HEK293 (cell line): ENCODE results near the gene TRAPPC6A.

ENCODE experiments used
- CTCF ChIA-PET: fragments of 350-600 bp; formaldehyde crosslinking; extraction: SDS; loops from one replicate; lab custom pipeline; 2021; ENCODE audit warnings: antibody characterized with exemption; lab: Yijun Ruan, JAX
- POLR2A ChIA-PET: fragments of 300-600 bp; formaldehyde crosslinking; extraction: SDS; loops from one replicate; lab custom pipeline; 2020; ENCODE audit warnings: antibody characterized with exemption, inconsistent platforms; lab: Yijun Ruan, JAX
- H3K27ac ChIP-seq: fragments of 200-500 bp; sonication (Bioruptor generic); 2 replicates; pipeline ENCODE4 v1.5.1; 2014; ENCODE audit warnings: low read depth, low read length, control low read depth, inconsistent platforms; ENCODE audit errors: extremely low read depth
- H3K36me3 ChIP-seq, 2 experiments: fragments of 200-500 bp in 1 of 2; sonication (Bioruptor generic) in 1 of 2; 1 replicate in 1 of 2; 2 replicates in 1 of 2; pipeline ENCODE4 v1.5.1; 2014 to 2017; ENCODE audit warnings: inconsistent platforms in 2 of 2, low read length in 2 of 2; ENCODE audit not compliant: control insufficient read depth in 2 of 2, insufficient read depth in 1 of 2
- H3K4me1 ChIP-seq: fragments of 200-500 bp; sonication (Bioruptor generic); 2 replicates; pipeline ENCODE4 v1.5.1; 2014; ENCODE audit warnings: mild to moderate bottlenecking, low read length, inconsistent platforms; ENCODE audit not compliant: control insufficient read depth, insufficient read depth
- H3K4me3 ChIP-seq: 2 replicates; pipeline ENCODE4 v1.5.1; 2011; ENCODE audit warnings: low read depth, mild to moderate bottlenecking, control low read depth, low read length, moderate library complexity
- H3K9me3 ChIP-seq: fragments of 200-500 bp; sonication (Bioruptor generic); 2 replicates; pipeline ENCODE4 v1.5.1; 2014; ENCODE audit warnings: low read depth, low read length, inconsistent platforms; ENCODE audit not compliant: control insufficient read depth, insufficient read depth
- CTCF ChIP-seq: fragments of 450-650 bp; formaldehyde crosslinking; IDR thresholded peaks from 2 replicates; pipeline ENCODE4 v1.5.1; 2016; ENCODE audit warnings: missing biosample characterization, missing genetic modification characterization
- KLF8 ChIP-seq: fragments of 450-650 bp; formaldehyde crosslinking; IDR thresholded peaks from 2 replicates; pipeline ENCODE4 v1.5.1; 2016; ENCODE audit warnings: missing biosample characterization, missing genetic modification characterization
- SCRT1 ChIP-seq: fragments of 450-650 bp; formaldehyde crosslinking; IDR thresholded peaks from 2 replicates; pipeline ENCODE4 v1.5.1; 2016; ENCODE audit warnings: missing biosample characterization, missing genetic modification characterization, borderline replicate concordance
- SP3 ChIP-seq: fragments of 450-650 bp; formaldehyde crosslinking; IDR thresholded peaks from 2 replicates; pipeline ENCODE4 v1.5.1; 2016; ENCODE audit warnings: missing biosample characterization, missing genetic modification characterization
- YY1 ChIP-seq: fragments of 450-650 bp; formaldehyde crosslinking; IDR thresholded peaks from 2 replicates; pipeline ENCODE4 v1.5.1; 2018; ENCODE audit warnings: missing biosample characterization, missing genetic modification characterization
- ZBTB10 ChIP-seq: fragments of 450-650 bp; formaldehyde crosslinking; IDR thresholded peaks from 2 replicates; pipeline ENCODE4 v1.5.1; 2016; ENCODE audit warnings: missing biosample characterization, missing genetic modification characterization
- ZFHX2 ChIP-seq: fragments of 450-650 bp; formaldehyde crosslinking; conservative IDR thresholded peaks from 2 replicates; pipeline ENCODE4 v1.5.1; 2016; ENCODE audit warnings: missing biosample characterization, missing genetic modification characterization
- ZNF148 ChIP-seq: fragments of 450-650 bp; formaldehyde crosslinking; IDR thresholded peaks from 2 replicates; pipeline ENCODE4 v1.5.0; 2017; ENCODE audit warnings: missing biosample characterization, missing genetic modification characterization, borderline replicate concordance
- ZNF169 ChIP-seq: fragments of 450-650 bp; formaldehyde crosslinking; IDR thresholded peaks from 2 replicates; pipeline ENCODE4 v1.5.1; 2016; ENCODE audit warnings: missing biosample characterization, missing genetic modification characterization
- ZNF223 ChIP-seq: fragments of 450-650 bp; formaldehyde crosslinking; IDR thresholded peaks from 2 replicates; pipeline ENCODE4 v1.5.1; 2016; ENCODE audit warnings: missing biosample characterization, missing genetic modification characterization
- ZNF354C ChIP-seq: fragments of 450-650 bp; formaldehyde crosslinking; IDR thresholded peaks from 2 replicates; pipeline ENCODE4 v1.5.1; 2016; ENCODE audit warnings: missing biosample characterization, missing genetic modification characterization, low read depth, borderline replicate concordance
- ZNF530 ChIP-seq: fragments of 450-650 bp; formaldehyde crosslinking; IDR thresholded peaks from 2 replicates; pipeline ENCODE4 v1.5.1; 2016; ENCODE audit warnings: low read depth, missing biosample characterization, missing genetic modification characterization
- ZNF560 ChIP-seq: fragments of 450-650 bp; formaldehyde crosslinking; IDR thresholded peaks from 2 replicates; pipeline ENCODE4 v1.5.1; 2017; ENCODE audit warnings: missing biosample characterization, missing genetic modification characterization, borderline replicate concordance
- ZNF624 ChIP-seq: fragments of 450-650 bp; formaldehyde crosslinking; IDR thresholded peaks from 2 replicates; pipeline ENCODE4 v1.5.1; 2017; ENCODE audit warnings: missing biosample characterization, missing genetic modification characterization
- ZNF660 ChIP-seq: fragments of 450-650 bp; IDR thresholded peaks from 2 replicates; pipeline ENCODE4 v1.5.1; 2018; ENCODE audit warnings: missing biosample characterization, mild to moderate bottlenecking, missing genetic modification characterization
- ZNF664 ChIP-seq: fragments of 450-650 bp; formaldehyde crosslinking; IDR thresholded peaks from 2 replicates; pipeline ENCODE4 v1.5.1; 2016; ENCODE audit warnings: missing biosample characterization, missing genetic modification characterization
- ZNF677 ChIP-seq: fragments of 450-650 bp; IDR thresholded peaks from 2 replicates; pipeline ENCODE4 v1.5.0; 2018; ENCODE audit warnings: missing biosample characterization, mild to moderate bottlenecking, missing genetic modification characterization, moderate library complexity
- ZNF704 ChIP-seq: fragments of 450-650 bp; formaldehyde crosslinking; IDR thresholded peaks from 2 replicates; pipeline ENCODE4 v1.5.1; 2016; ENCODE audit warnings: missing biosample characterization, missing genetic modification characterization
- ZSCAN5A ChIP-seq: fragments of 450-650 bp; formaldehyde crosslinking; IDR thresholded peaks from 2 replicates; pipeline ENCODE4 v1.5.1; 2016; ENCODE audit warnings: missing biosample characterization, missing genetic modification characterization

Gene TRAPPC6A

GRCh38 chr19:45163156-45163555, 14.9 kb downstream of the TRAPPC6A start:
- H3K4me1 ChIP-seq = no peaks in the 10 kb centered on the region
- H3K36me3 ChIP-seq = no peaks in the 10 kb centered on the region
- H3K4me3 ChIP-seq = no peak overlapping the region
- no peak for TF ChIP-seq SCRT1 (tag by site-specific recombination)
- TF ChIP-seq ZNF354C (tag by site-specific recombination) = no peak
- TF ChIP-seq ZNF660 (tag by site-specific recombination) = no peak
- no peak for TF ChIP-seq ZNF530 (tag by site-specific recombination)
- TF ChIP-seq ZNF677 (tag by site-specific recombination) = no peak
- TF ChIP-seq ZNF704 (tag by site-specific recombination) = no peak
- no peak for TF ChIP-seq ZNF169
- TF ChIP-seq ZFHX2 = no peak; the same call in 1 of the 2 replicates
- no peak for TF ChIP-seq ZNF148 (tag by site-specific recombination)
- no peak for TF ChIP-seq YY1 (tag by site-specific recombination)
- TF ChIP-seq, all 188 proteins: peak for 0
- ChIA-PET POLR2A (no interaction called here), CTCF (no interaction called here)
- Histone ChIP-seq H3K27ac (no peak overlapping the region; the same call in 1 of the 2 replicates), H3K9me3 (no peaks in the 10 kb centered on the region)

- TF ChIP-seq ZNF664 (tag by site-specific recombination) (peak; percentile 91), KLF8 (tag by site-specific recombination) (no peak), SP3 (tag by site-specific recombination) (no peak)
- ChIA-PET POLR2A (no interaction called here), CTCF (interaction anchor here (0.9 kb wide), 1 partner anchor 164 kb away, joined by 3 read pairs; no protein-coding TSS in a partner anchor)
- H3K4me3 ChIP-seq = no peak overlapping the region
- no peaks in the 10 kb centered on the region for H3K9me3 ChIP-seq
- no peaks in the 10 kb centered on the region for H3K36me3 ChIP-seq
- no peaks in the 10 kb centered on the region for H3K4me1 ChIP-seq
- H3K27ac ChIP-seq = no peak overlapping the region; the same call in 1 of the 2 replicates
Measured at GRCh38 chr19:45162608-45163143, 15.4 kb downstream of the TRAPPC6A start.

- no peak overlapping the region for H3K27ac ChIP-seq
- H3K4me1 ChIP-seq = no peaks in the 10 kb centered on the region
- no peak overlapping the region for H3K4me3 ChIP-seq
- POLR2A ChIA-PET = no interaction called here
- no peaks in the 10 kb centered on the region for H3K9me3 ChIP-seq
- CTCF ChIA-PET = interaction anchor here (0.9 kb wide), 1 partner anchor 164 kb away, joined by 3 read pairs; no protein-coding TSS in a partner anchor
- TF ChIP-seq ZFHX2 = 0 out of 2 replicates have a peak, but pooled peaks have one; percentile 6
- peak; percentile 78 for TF ChIP-seq CTCF (tag by site-specific recombination)
- TF ChIP-seq ZNF624 = no peak
- TF ChIP-seq ZNF560 (tag by site-specific recombination) = no peak
- no peak for TF ChIP-seq ZSCAN5A
- TF ChIP-seq ZNF223 (tag by site-specific recombination) = peak; percentile 59; the same call in 1 of the 2 replicates
- TF ChIP-seq ZBTB10 = peak; percentile 21; the same call in 1 of the 2 replicates
- TF ChIP-seq, all 188 proteins: peak for 4
- H3K36me3 ChIP-seq = no peaks in the 10 kb centered on the region
Measured at GRCh38 chr19:45161738-45162607, 16.1 kb downstream of the TRAPPC6A start.
